ENCODE results near the gene FOSL2. TPM values are rescaled to one million over a fixed set of nuclear protein-coding genes. Genes with fewer than 3 reads are reported as not detected.

The FOSL2 gene
- total RNA-seq, 5 donors from 2014 or later (not counting 1 experiment from before 2014, with no cell fraction given), result 9.7 to 144 (median 18.5) TPM

DNA sequence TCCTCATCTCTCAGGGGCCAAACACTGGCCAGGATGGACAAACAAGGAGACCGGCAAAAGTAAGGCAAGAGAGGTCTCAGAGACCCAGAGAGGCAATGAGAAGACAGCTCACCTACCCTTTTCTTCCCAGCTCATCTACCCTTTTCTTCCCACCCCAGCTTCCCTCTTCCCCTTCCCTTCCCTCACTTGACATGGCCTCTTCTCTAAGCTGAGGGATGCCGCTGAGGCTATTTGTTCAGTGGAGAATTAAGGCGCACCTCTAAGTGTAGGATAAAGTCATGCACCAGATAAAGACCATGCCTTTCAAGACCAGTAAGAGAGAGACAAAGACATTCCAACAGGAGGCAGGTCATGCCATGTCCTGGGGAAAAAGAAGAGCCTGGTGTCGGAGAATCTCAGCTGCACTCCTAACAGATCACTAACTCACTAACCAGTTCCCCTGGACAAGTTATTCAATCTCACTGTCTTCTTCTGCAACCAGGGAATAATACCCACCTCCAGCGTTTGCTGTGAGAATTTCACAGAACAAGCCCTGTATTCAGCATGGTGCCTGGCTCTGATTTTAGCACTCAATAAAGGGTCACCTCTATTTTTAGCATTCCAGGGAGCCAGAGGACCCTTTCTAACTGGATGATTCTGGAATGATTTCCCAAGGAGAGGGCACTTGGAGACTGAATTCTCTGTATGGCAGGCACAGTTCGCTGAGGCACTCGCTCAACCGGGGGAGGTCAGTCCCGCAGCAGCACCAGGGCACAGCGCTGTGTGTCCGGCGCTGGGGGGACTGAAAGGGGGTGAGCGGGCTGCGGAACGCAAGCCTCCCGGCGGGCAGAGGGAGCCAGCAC lies 3.0 kb upstream of the FOSL2 start:
- peak overlapping the region; percentile 88 for H3K27ac ChIP-seq (ENCODE audit: low read length)
- ATAC-seq (replicated peaks in 1 of 4) (no peak), DNase-seq (no peak)
- H3K27me3 ChIP-seq (replicated peaks in 1 of 2; ENCODE audit: control insufficient read depth in 2 of 2, extremely low read depth in 1 of 2, insufficient read depth in 2 of 2, low read length in 1 of 2), result no peaks in the 10 kb centered on the region
- peaks cover 9 to 26% of the 10 kb centered on the region in 2 experiments for H3K4me1 ChIP-seq (ENCODE audit: control insufficient read depth in 1 of 2, extremely low read depth in 1 of 2, insufficient read depth in 2 of 2, low read length in 2 of 2)
- H3K4me3 ChIP-seq (ENCODE audit: control insufficient read depth in 1 of 2, extremely low read depth in 1 of 2, low read length in 1 of 2), result peak overlapping the region; percentile 67 to 83
- WGBS (ENCODE audit: insufficient coverage), result 36% methylated on average over 15 of the region's 17 CpGs
- H3K36me3 Mint-ChIP-seq, result no peaks in the 10 kb centered on the region
- H3K9me3 ChIP-seq, result no peaks in the 10 kb centered on the region
- peak overlapping the region in 2 of 3 donors; percentile 77 to 82 for H3K4me3 Mint-ChIP-seq
- ChIA-PET POLR2A (no interaction called here), CTCF (interaction anchor here in 1 of 2 donors (0.7 to 1.0 kb wide), 2 partner anchors 11 to 24 kb away, joined by 4 to 6 read pairs; no protein-coding TSS in a partner anchor)
- H3K9me3 Mint-ChIP-seq, result no peaks in the 10 kb centered on the region
- H3K27me3 Mint-ChIP-seq, result no peaks in the 10 kb centered on the region
- H3K27ac Mint-ChIP-seq, result peak overlapping the region; percentile 76 to 81
- H3K4me1 Mint-ChIP-seq, result peaks cover 10 to 25% (median 22%) of the 10 kb centered on the region in 3 donors
- H3K36me3 ChIP-seq (ENCODE audit: control insufficient read depth in 2 of 2, extremely low read depth in 1 of 2, insufficient read depth in 1 of 2, low read length in 1 of 2), result no peaks in the 10 kb centered on the region

DNA sequence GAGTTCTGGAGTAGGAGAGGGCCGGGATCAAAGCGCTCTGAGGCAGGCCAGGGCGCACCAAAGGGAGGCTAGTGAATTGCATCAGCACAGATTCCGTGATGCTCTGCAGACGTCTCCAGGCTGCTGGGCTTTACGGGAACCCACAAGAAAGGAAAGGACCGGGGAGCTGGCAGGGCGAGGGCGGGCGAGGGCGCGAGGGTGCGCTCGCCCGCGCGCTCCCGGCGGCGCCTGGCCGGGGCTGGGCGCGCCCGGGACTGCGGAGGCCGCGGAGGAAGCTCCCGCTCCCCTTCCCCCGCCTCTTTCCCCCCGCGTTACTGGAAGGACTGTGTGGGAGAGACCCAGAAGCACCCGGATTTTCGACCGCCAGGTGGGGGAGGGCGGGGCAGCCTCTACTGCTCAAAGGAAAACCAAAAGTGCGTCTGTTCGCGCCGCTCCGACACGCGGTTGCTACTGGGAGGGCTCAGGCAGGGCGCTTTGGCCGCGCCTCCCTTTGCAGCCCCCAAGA lies 2.4 kb upstream of the FOSL2 start:
- Mint-ChIP-seq H3K9me3 (no peaks in the 10 kb centered on the region), H3K27ac (peak overlapping the region; percentile 76 to 81), H3K27me3 (no peaks in the 10 kb centered on the region), H3K36me3 (no peaks in the 10 kb centered on the region), H3K4me3 (peak overlapping the region in 2 of 3 donors; percentile 80 to 85), H3K4me1 (peaks cover 10 to 25% (median 23%) of the 10 kb centered on the region in 3 donors)
- Histone ChIP-seq H3K27ac (ENCODE audit: low read length) (peak overlapping the region; percentile 88), H3K27me3 (replicated peaks in 1 of 2; ENCODE audit: control insufficient read depth in 2 of 2, extremely low read depth in 1 of 2, insufficient read depth in 2 of 2, low read length in 1 of 2) (no peaks in the 10 kb centered on the region), H3K4me3 (ENCODE audit: control insufficient read depth in 1 of 2, extremely low read depth in 1 of 2, low read length in 1 of 2) (peak overlapping the region; percentile 67 to 83), H3K9me3 (no peaks in the 10 kb centered on the region), H3K4me1 (ENCODE audit: control insufficient read depth in 1 of 2, extremely low read depth in 1 of 2, insufficient read depth in 2 of 2, low read length in 2 of 2) (peaks cover 15 to 33% of the 10 kb centered on the region in 2 experiments), H3K36me3 (ENCODE audit: control insufficient read depth in 2 of 2, extremely low read depth in 1 of 2, insufficient read depth in 1 of 2, low read length in 1 of 2) (no peaks in the 10 kb centered on the region)
- WGBS (ENCODE audit: insufficient coverage), result under 1% methylated on average over 43 of the region's 45 CpGs
- ATAC-seq (replicated peaks in 1 of 4) (peak; percentile 8 to 48 (median 14)), DNase-seq (peak in 33 of 35 experiments; percentile 46 to 91 (median 79))
- ChIA-PET POLR2A (interaction anchor here in 1 of 2 donors (1.1 kb wide), 1 partner anchor 25 kb away, joined by 3 read pairs; no protein-coding TSS in a partner anchor), CTCF (interaction anchor here in 1 of 2 donors (0.7 to 1.6 kb wide), 2 partner anchors 24 to 62 kb away, joined by 4 to 6 read pairs; no protein-coding TSS in a partner anchor)

DNA sequence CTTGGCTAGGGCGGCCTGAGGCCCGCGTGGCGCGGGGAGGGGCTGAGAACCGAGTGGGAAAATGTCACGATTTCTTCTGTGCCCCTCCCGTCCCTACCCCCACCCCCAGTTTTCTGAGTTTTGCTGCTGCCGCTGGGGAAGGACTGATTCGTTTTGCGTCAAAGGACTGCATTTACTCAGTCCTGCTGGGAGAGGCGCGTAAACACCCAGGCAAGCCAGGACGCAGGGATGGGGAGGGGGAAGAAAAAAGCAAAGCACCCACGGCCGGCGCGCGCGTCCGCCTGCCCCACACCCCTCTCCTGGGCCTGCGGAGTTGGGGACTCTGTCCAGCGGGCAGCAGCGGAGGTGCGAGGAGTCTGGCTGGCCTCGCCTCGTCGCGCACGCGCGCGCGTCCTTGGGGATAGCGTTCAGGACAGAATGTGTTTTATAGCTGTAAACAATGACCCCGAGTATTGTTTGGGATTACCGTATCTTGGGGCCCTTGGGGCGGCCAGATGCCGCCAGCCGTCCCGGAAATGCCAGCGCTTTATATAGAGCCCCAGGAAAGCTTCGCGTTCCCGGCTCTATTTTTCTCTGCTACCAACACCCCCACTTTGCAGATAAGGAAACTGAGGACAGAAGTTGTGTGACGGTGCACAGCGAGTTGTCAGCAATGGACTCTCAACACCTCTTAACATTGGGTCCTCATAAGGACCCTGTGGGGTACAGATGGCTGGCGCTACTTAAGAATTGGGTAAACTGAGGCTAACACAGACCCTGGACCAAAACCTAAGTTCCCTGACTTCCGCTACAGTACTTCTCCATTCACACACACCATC lies 1.7 kb upstream of the FOSL2 start:
- ChIA-PET CTCF (interaction anchor here (0.6 to 1.6 kb wide), 5 partner anchors 12 to 524 kb away, joined by 3 to 5 read pairs (median 4); no protein-coding TSS in a partner anchor), POLR2A (interaction anchor here in 1 of 2 donors (0.6 to 1.1 kb wide), 5 partner anchors 12 to 1863 kb away, joined by 3 to 6 read pairs (median 5); no protein-coding TSS in a partner anchor)
- no peaks in the 10 kb centered on the region for H3K36me3 Mint-ChIP-seq
- DNase-seq, result peak in 3 of 35 experiments; percentile 25 to 82 (median 75)
- peak overlapping the region; percentile 79 to 81 for H3K27ac Mint-ChIP-seq
- peak overlapping the region in 2 of 3 donors; percentile 80 to 85 for H3K4me3 Mint-ChIP-seq
- Histone ChIP-seq H3K27ac (ENCODE audit: low read length) (peak overlapping the region; percentile 88), H3K9me3 (no peaks in the 10 kb centered on the region), H3K36me3 (ENCODE audit: control insufficient read depth in 2 of 2, extremely low read depth in 1 of 2, insufficient read depth in 1 of 2, low read length in 1 of 2) (no peaks in the 10 kb centered on the region), H3K4me1 (ENCODE audit: control insufficient read depth in 1 of 2, extremely low read depth in 1 of 2, insufficient read depth in 2 of 2, low read length in 2 of 2) (peaks cover 16 to 39% of the 10 kb centered on the region in 2 experiments), H3K4me3 (ENCODE audit: control insufficient read depth in 1 of 2, extremely low read depth in 1 of 2, low read length in 1 of 2) (peak overlapping the region; percentile 67 to 83), H3K27me3 (replicated peaks in 1 of 2; ENCODE audit: control insufficient read depth in 2 of 2, extremely low read depth in 1 of 2, insufficient read depth in 2 of 2, low read length in 1 of 2) (no peaks in the 10 kb centered on the region)
- no peaks in the 10 kb centered on the region for H3K9me3 Mint-ChIP-seq
- no peaks in the 10 kb centered on the region for H3K27me3 Mint-ChIP-seq
- WGBS (ENCODE audit: insufficient coverage), result under 1% methylated on average over 31 of the region's 49 CpGs
- no peak for ATAC-seq (replicated peaks in 1 of 4)
- peaks cover 10 to 25% (median 23%) of the 10 kb centered on the region in 3 donors for H3K4me1 Mint-ChIP-seq

DNA sequence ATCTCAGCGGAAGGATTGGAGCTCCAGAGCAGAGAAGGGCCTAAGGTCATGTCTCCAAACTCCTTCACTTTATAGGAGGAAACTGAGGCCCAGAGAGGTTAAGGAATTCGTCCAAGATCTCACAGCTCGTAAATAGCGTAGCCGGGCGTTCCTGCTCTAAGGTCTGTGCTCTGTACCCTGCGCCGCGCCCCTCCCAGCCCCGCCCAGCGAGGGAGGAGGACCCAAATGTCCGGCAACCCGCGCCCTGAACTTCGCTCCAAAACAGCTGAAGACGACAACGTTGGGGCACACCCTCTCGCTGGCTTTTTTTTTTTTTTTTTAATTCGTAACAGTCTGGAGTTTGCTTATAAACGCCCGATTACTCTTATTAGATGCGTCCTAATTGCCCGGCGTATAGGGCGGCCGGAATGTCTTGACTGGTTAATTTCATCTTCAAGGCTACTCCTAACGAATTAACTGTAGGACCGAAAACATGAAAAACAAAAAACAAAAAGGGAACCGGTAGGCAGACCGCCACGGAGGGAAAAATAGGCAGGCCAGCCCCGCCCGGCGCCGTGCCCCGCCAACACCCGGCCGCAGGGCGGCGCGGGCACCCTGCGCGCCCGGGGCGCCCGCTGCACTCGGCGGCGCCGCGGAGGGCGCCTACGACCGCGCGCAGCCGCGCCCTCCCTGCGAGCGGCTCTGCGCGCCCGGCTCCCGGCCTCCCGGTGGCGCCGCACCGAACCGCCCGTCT lies 928 bp upstream of the FOSL2 start:
- H3K27me3 ChIP-seq (replicated peaks in 1 of 2; ENCODE audit: control insufficient read depth in 2 of 2, extremely low read depth in 1 of 2, insufficient read depth in 2 of 2, low read length in 1 of 2), result no peaks in the 10 kb centered on the region
- ATAC-seq (replicated peaks in 1 of 4) (peak; percentile 31 to 62 (median 58)), DNase-seq (peak in 32 of 35 experiments; percentile 28 to 71 (median 52))
- Mint-ChIP-seq H3K4me1 (peaks cover 10 to 25% (median 23%) of the 10 kb centered on the region in 3 donors), H3K4me3 (peak overlapping the region in 2 of 3 donors; percentile 80 to 85), H3K9me3 (no peaks in the 10 kb centered on the region), H3K27ac (peak overlapping the region; percentile 79 to 81), H3K27me3 (no peaks in the 10 kb centered on the region), H3K36me3 (no peaks in the 10 kb centered on the region)
- POLR2A ChIA-PET, result interaction anchor here in 1 of 2 donors (0.6 to 1.1 kb wide), 6 partner anchors 13 to 1862 kb away, joined by 3 to 6 read pairs (median 4); no protein-coding TSS in a partner anchor
- CTCF ChIA-PET, result interaction anchor here (0.6 to 1.7 kb wide), 6 partner anchors 12 to 524 kb away, joined by 3 to 5 read pairs (median 4); no protein-coding TSS in a partner anchor
- peak overlapping the region; percentile 70 to 83 for H3K4me3 ChIP-seq (ENCODE audit: control insufficient read depth in 1 of 2, extremely low read depth in 1 of 2, low read length in 1 of 2)
- H3K27ac ChIP-seq (ENCODE audit: low read length), result peak overlapping the region; percentile 88
- WGBS (ENCODE audit: insufficient coverage), result 0% methylated on average over 59 of the region's 70 CpGs
- H3K9me3 ChIP-seq, result no peaks in the 10 kb centered on the region
- no peaks in the 10 kb centered on the region for H3K36me3 ChIP-seq (ENCODE audit: control insufficient read depth in 2 of 2, extremely low read depth in 1 of 2, insufficient read depth in 1 of 2, low read length in 1 of 2)
- H3K4me1 ChIP-seq (ENCODE audit: control insufficient read depth in 1 of 2, extremely low read depth in 1 of 2, insufficient read depth in 2 of 2, low read length in 2 of 2), result peaks cover 18 to 42% of the 10 kb centered on the region in 2 experiments

DNA sequence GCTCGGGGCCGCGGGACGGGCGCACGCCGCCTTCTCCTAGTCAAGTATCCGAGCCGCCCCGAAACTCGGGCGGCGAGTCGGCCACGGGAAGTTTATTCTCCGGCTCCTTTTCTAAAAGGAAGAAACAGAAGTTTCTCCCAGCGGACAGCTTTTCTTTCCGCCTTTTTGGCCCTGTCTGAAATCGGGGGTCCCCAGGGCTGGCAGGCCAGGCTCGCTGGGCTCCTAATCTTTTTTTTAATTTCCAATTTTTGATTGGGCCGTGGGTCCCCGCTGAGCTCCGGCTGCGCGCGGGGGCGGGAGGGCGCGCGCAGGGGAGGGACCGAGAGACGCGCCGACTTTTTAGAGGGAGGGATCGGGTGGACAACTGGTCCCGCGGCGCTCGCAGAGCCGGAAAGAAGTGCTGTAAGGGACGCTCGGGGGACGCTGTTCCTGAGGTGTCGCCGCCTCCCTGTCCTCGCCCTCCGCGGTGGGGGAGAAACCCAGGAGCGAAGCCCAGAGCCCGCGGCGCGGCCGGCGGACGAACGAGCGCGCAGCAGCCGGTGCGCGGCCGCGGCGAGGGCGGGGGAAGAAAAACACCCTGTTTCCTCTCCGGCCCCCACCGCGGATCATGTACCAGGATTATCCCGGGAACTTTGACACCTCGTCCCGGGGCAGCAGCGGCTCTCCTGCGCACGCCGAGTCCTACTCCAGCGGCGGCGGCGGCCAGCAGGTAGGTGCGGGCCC lies 617 bp downstream of the FOSL2 start:
- Mint-ChIP-seq H3K4me3 (no peak overlapping the region), H3K9me3 (no peaks in the 10 kb centered on the region), H3K27ac (peak overlapping the region; percentile 48 to 55), H3K36me3 (no peaks in the 10 kb centered on the region), H3K27me3 (no peaks in the 10 kb centered on the region), H3K4me1 (peaks cover 19 to 33% (median 25%) of the 10 kb centered on the region in 3 donors)
- under 1% methylated on average over 80 of the region's 81 CpGs for WGBS (ENCODE audit: insufficient coverage)
- peak in 29 of 35 experiments; percentile 24 to 60 (median 40) for DNase-seq
- H3K27ac ChIP-seq (ENCODE audit: low read length), result peak overlapping the region; percentile 88
- peak in 1 of 4 experiments; percentile 7 for ATAC-seq (replicated peaks in 1 of 4)
- H3K4me1 ChIP-seq (ENCODE audit: control insufficient read depth in 1 of 2, extremely low read depth in 1 of 2, insufficient read depth in 2 of 2, low read length in 2 of 2), result peaks cover 18 to 42% of the 10 kb centered on the region in 2 experiments
- no peaks in the 10 kb centered on the region for H3K27me3 ChIP-seq (replicated peaks in 1 of 2; ENCODE audit: control insufficient read depth in 2 of 2, extremely low read depth in 1 of 2, insufficient read depth in 2 of 2, low read length in 1 of 2)
- CTCF ChIA-PET, result interaction anchor here in 1 of 2 donors (1.7 kb wide), 1 partner anchor 17 kb away, joined by 4 read pairs; no protein-coding TSS in a partner anchor
- H3K36me3 ChIP-seq (ENCODE audit: control insufficient read depth in 2 of 2, extremely low read depth in 1 of 2, insufficient read depth in 1 of 2, low read length in 1 of 2), result no peaks in the 10 kb centered on the region
- POLR2A ChIA-PET, result interaction anchor here (0.5 to 1.3 kb wide), 7 partner anchors 10 to 621 kb away, joined by 3 to 5 read pairs (median 3); partner anchors contain the start of genes BABAM2 (in 1 of the 2) and RBKS (in 1 of the 2)
- H3K9me3 ChIP-seq, result no peaks in the 10 kb centered on the region
- peak overlapping the region; percentile 70 to 83 for H3K4me3 ChIP-seq (ENCODE audit: control insufficient read depth in 1 of 2, extremely low read depth in 1 of 2, low read length in 1 of 2)

Data from T-cell (primary cell).